ENCODE data around the gene ISLR2.

- TF ChIP-seq CTCF (IDR thresholded peaks at IDR 0.05; ENCODE audit: extremely low read depth in 1 of 2, insufficient read depth in 1 of 2, low read depth in 1 of 2, low read length in 2 of 2) (no peak), POLR2AphosphoS5 (IDR thresholded peaks at IDR 0.05; ENCODE audit: insufficient read depth, low read depth, low read length) (no peak), EZH2 (IDR thresholded peaks at IDR 0.05; ENCODE audit: borderline replicate concordance, low read depth, low read length, severe bottlenecking) (no peak), JUN (IDR thresholded peaks at IDR 0.05; ENCODE audit: borderline replicate concordance, insufficient read depth, insufficient read length, low read depth) (no peak), POLR2A (IDR thresholded peaks at IDR 0.05; ENCODE audit: low read depth, low read length) (no peak), FOS (IDR thresholded peaks at IDR 0.05; ENCODE audit: borderline replicate concordance, insufficient read depth, low read length) (no peak), GATA2 (IDR thresholded peaks at IDR 0.05; ENCODE audit: insufficient read depth, insufficient read length, low read depth, low read length) (no peak)
These were observed 13.9 kb downstream of the ISLR2 start for GRCh38 chr15:74144153-74144775.
